ENCODE measurements around the gene PTPN23. TPM values are rescaled to one million over a fixed set of nuclear protein-coding genes. Genes with fewer than 3 reads are reported as not detected.

Gene PTPN23
- total and polyA plus RNA-seq, 2 of the 8 experiments (the other 6 are each of a cell fraction or from before 2014, with no cell fraction given) = 2.9 to 46.7 TPM

DNA sequence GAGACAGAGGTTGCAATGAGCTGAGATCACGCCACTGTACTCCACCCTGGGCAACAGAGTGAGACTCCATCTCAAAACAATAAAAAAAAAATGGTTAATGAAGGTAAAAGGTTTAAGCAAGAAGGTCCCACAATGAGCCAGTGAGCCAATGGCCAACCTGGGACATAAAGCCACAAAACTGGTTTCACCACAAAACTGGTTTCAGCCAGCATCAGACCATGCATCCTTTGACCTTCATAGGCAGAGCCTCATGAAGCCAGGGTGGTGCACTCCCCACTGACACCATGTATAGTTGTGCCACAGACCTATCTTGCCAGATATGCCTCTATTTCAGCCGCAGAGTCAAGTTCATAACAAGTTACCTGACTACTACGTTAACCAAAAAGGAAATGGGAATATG, 53.0 kb downstream of the PTPN23 start:
- no peak overlapping the region for H4K91ac ChIP-seq (replicated peaks; ENCODE audit: insufficient read length, low read length)
- FAIRE-seq (no peak), DNase-seq (ENCODE audit: low read depth in 1 of 2, low spot score in 2 of 2) (no peak)
- H3K9ac ChIP-seq (replicated peaks in 1 of 4; ENCODE audit: extremely low read depth in 1 of 4, low read depth in 3 of 4, low read length in 3 of 4) = no peak overlapping the region
- H2BK120ac ChIP-seq (replicated peaks; ENCODE audit: low read depth, low read length) = no peak overlapping the region
- no peak overlapping the region for H2BK5ac ChIP-seq (ENCODE audit: low read depth, low read length)
- no peak overlapping the region for H3K14ac ChIP-seq (ENCODE audit: insufficient read length)
- H4K5ac ChIP-seq (ENCODE audit: insufficient read length, low read depth, low read length) = no peak overlapping the region
- H3K4me3 ChIP-seq (ENCODE audit: extremely low read depth in 1 of 4, insufficient read depth in 2 of 4, low read depth in 3 of 4, low read length in 4 of 4) = no peak overlapping the region
- H3K23ac ChIP-seq (ENCODE audit: insufficient read length) = no peak overlapping the region
- H3K56ac ChIP-seq (replicated peaks; ENCODE audit: insufficient read length, low read depth, low read length) = no peak overlapping the region
- H3K18ac ChIP-seq (ENCODE audit: extremely low read depth, low read length) = no peak overlapping the region
- H3K79me2 ChIP-seq (ENCODE audit: control insufficient read depth in 1 of 2, insufficient read depth in 2 of 2, low read length in 2 of 2) = no peaks in the 10 kb centered on the region
- H2BK20ac ChIP-seq (ENCODE audit: low read length) = no peak overlapping the region
- no peak overlapping the region for H2BK12ac ChIP-seq (ENCODE audit: low read depth, low read length)
- POLR2A ChIA-PET (ENCODE audit: partially characterized antibody) = interaction anchor here (1.0 kb wide), 1 partner anchor 12 kb away, joined by 3 read pairs; no protein-coding TSS in a partner anchor
- 0 out of 2 replicates have a peak, but pooled peaks cover 2% of the 10 kb centered on the region for H3K79me1 ChIP-seq (ENCODE audit: low read depth, low read length)
- CTCF ChIA-PET (ENCODE audit: partially characterized antibody) = interaction anchor here (0.5 to 8.5 kb wide), 2 partner anchors 12 to 367 kb away, joined by 3 to 66 read pairs; no protein-coding TSS in a partner anchor
- H4K20me1 ChIP-seq (replicated peaks in 1 of 2; ENCODE audit: control insufficient read depth in 1 of 2, insufficient read depth in 2 of 2, low read length in 2 of 2) = peaks cover 3 to 6% of the 10 kb centered on the region in 2 experiments
- TF ChIP-seq, protein P1, sequence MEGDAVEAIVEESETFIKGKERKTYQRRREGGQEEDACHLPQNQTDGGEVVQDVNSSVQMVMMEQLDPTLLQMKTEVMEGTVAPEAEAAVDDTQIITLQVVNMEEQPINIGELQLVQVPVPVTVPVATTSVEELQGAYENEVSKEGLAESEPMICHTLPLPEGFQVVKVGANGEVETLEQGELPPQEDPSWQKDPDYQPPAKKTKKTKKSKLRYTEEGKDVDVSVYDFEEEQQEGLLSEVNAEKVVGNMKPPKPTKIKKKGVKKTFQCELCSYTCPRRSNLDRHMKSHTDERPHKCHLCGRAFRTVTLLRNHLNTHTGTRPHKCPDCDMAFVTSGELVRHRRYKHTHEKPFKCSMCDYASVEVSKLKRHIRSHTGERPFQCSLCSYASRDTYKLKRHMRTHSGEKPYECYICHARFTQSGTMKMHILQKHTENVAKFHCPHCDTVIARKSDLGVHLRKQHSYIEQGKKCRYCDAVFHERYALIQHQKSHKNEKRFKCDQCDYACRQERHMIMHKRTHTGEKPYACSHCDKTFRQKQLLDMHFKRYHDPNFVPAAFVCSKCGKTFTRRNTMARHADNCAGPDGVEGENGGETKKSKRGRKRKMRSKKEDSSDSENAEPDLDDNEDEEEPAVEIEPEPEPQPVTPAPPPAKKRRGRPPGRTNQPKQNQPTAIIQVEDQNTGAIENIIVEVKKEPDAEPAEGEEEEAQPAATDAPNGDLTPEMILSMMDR (IDR thresholded peaks at IDR 0.05; ENCODE audit: control extremely low read depth in 1 of 3, insufficient read depth in 1 of 3, low read depth in 1 of 3, low read length in 3 of 3) = no peak
- no peak for TF ChIP-seq POLR2AphosphoS5 (IDR thresholded peaks at IDR 0.05; ENCODE audit: low read depth, low read length)
- TF ChIP-seq, protein P2, sequence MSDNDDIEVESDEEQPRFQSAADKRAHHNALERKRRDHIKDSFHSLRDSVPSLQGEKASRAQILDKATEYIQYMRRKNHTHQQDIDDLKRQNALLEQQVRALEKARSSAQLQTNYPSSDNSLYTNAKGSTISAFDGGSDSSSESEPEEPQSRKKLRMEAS (IDR thresholded peaks at IDR 0.05) = no peak
- no peak for TF ChIP-seq RFX5 (IDR thresholded peaks at IDR 0.05; ENCODE audit: borderline replicate concordance, low read depth, low read length)
- TF ChIP-seq SP2 (IDR thresholded peaks at IDR 0.05; ENCODE audit: low read length) = no peak
- no peak for TF ChIP-seq PHF8 (conservative IDR thresholded peaks at IDR 0.05; ENCODE audit: low read depth, low read length)
- no peaks in the 10 kb centered on the region for H3K27me3 ChIP-seq (replicated peaks in 1 of 4; ENCODE audit: control insufficient read depth in 3 of 4, extremely low read depth in 1 of 4, insufficient read depth in 3 of 4, low read length in 3 of 4)
- H3K4ac ChIP-seq (replicated peaks; ENCODE audit: insufficient read length, low read depth, low read length) = no peak overlapping the region
- no peak overlapping the region for H2BK15ac ChIP-seq (ENCODE audit: low read length)
- H3K4me2 ChIP-seq (ENCODE audit: insufficient read depth in 1 of 2, low read depth in 2 of 2, low read length in 2 of 2) = no peak overlapping the region
- H3K9me3 ChIP-seq (ENCODE audit: insufficient read depth in 2 of 2, low read depth in 1 of 2, low read length in 1 of 2) = no peaks in the 10 kb centered on the region
- no peak overlapping the region for H4K8ac ChIP-seq (ENCODE audit: extremely low read depth, insufficient read depth, low read length)
- no peak overlapping the region for H3K27ac ChIP-seq (ENCODE audit: low read depth, low read length)
- H3K4me1 ChIP-seq (replicated peaks in 1 of 4; ENCODE audit: control insufficient read depth in 3 of 4, insufficient read depth in 4 of 4, low read length in 3 of 4) = peaks cover 0 to 3% (median 0%) of the 10 kb centered on the region in 4 experiments; a peak in 1 of 7 replicates
- no peaks in the 10 kb centered on the region for H3K23me2 ChIP-seq (ENCODE audit: low read depth, low read length)
- 96% methylated on average over 3 of the region's 3 CpGs; no CpG with 5 or more reads in 1 of the 2 experiments for WGBS, 2 experiments (ENCODE audit: extremely low coverage in 1 of 2, insufficient coverage in 1 of 2, insufficient read length in 1 of 2, insufficient replicate concordance in 2 of 2, low coverage in 1 of 2, low lambda C conversion rate in 2 of 2, missing lambda C conversion rate in 1 of 2)
- peaks cover 2 to 30% (median 24%) of the 10 kb centered on the region in 4 experiments; a peak in 7 of 8 replicates for H3K36me3 ChIP-seq (ENCODE audit: control insufficient read depth in 2 of 4, insufficient read depth in 4 of 4, low read length in 3 of 4)
- no peak overlapping the region for H2AK5ac ChIP-seq (ENCODE audit: low read depth, low read length)
- H2AFZ ChIP-seq (ENCODE audit: low read length) = no peak overlapping the region
